ENCODE measurements around the gene FGD2. TPM values are rescaled to one million over a fixed set of nuclear protein-coding genes. Genes with fewer than 3 reads are reported as not detected.

Gene FGD2
- total and polyA plus RNA-seq, 2 of the 8 experiments (the other 6 are each of a cell fraction or from before 2014, with no cell fraction given), result 0.12 to 0.32 TPM

DNA sequence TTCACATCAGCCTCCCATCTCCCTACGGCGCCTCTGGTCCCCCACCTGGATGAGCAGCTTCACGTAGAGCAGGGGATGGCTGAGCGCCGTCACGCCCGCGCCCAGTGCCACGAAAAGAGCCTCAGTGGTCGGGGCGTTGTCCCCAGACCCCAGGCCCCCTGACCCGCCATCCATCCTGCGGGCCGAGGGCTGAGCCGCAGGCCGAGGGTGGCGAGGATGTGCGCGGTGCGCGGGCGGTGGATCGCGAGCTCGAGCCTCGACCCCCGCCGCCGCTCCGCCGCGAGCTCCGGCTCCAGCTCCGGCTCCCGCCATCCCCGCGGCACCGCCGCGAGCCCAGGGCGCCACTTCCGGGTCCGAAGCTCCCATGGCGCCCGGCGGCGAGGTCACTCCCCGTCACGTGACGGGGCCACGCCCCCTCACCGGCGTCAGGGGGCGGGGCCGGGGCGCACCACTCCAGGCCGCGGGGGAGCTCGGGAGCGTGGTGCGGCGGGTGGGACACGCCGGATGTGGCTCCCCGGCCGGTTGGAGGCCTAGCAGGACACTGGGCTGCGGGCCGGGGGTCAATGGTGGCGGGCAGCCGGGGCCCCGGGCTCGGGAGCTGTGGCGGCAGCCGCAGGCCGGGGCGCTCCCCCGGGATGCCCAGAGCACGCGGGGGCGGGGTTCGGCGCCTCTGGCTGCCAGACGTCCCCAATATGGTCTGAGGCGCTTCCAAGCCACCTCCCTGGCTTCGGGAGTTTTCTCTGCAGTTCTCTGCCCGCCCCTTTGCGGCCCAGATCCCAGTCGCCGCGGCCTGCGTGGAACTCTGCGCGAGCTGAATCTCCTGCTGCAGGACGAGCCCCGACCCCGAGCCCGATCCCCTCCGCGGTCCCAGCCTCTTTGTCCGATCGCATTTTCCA is 19.4 kb upstream of the FGD2 start, which contains the start of gene MTCH1:
Gene MTCH1, minus strand, starts transcription at position 389 of the 896 bp plus-strand sequence. Its CDS starts 23 bp downstream, at position 366.
- peaks cover 6 to 17% (median 10%) of the 10 kb centered on the region in 4 experiments for H3K4me1 ChIP-seq (replicated peaks in 1 of 4; ENCODE audit: control insufficient read depth in 3 of 4, insufficient read depth in 4 of 4, low read length in 3 of 4)
- peaks cover 12% of the 10 kb centered on the region for H3K79me1 ChIP-seq (ENCODE audit: low read depth, low read length)
- H2AFZ ChIP-seq (ENCODE audit: low read length), result no peak within 1 kb of the TSS
- peak within 1 kb of the TSS; percentile 91 for H3K27ac ChIP-seq (ENCODE audit: low read depth, low read length)
- peak within 1 kb of the TSS; percentile 70; the same call in 1 of the 2 replicates for H2AK5ac ChIP-seq (ENCODE audit: low read depth, low read length)
- 0 out of 2 replicates have a peak within 1 kb of the TSS, but pooled peaks have one; percentile 84 for H2BK12ac ChIP-seq (ENCODE audit: low read depth, low read length)
- no peak within 1 kb of the TSS for H2BK20ac ChIP-seq (ENCODE audit: low read length)
- H3K36me3 ChIP-seq (ENCODE audit: control insufficient read depth in 2 of 4, insufficient read depth in 4 of 4, low read length in 3 of 4), result no peaks in the 10 kb centered on the region
- H2BK5ac ChIP-seq (ENCODE audit: low read depth, low read length), result peak within 1 kb of the TSS; percentile 93
- H3K79me2 ChIP-seq (ENCODE audit: control insufficient read depth in 1 of 2, insufficient read depth in 2 of 2, low read length in 2 of 2), result peaks cover 32 to 48% of the 10 kb centered on the region in 2 experiments
- peak within 1 kb of the TSS; percentile 43 for H2BK120ac ChIP-seq (replicated peaks; ENCODE audit: low read depth, low read length)
- whole genome bisulfite sequencing, 2 experiments (ENCODE audit: extremely low coverage in 1 of 2, insufficient coverage in 1 of 2, insufficient read length in 1 of 2, insufficient replicate concordance in 2 of 2, low coverage in 1 of 2, low lambda C conversion rate in 2 of 2, missing lambda C conversion rate in 1 of 2), result 3% methylated on average over 58 of the region's 101 CpGs; no CpG with 5 or more reads in 1 of the 2 experiments
- peak within 1 kb of the TSS; percentile 44 for H3K14ac ChIP-seq (ENCODE audit: insufficient read length)
- H3K23ac ChIP-seq (ENCODE audit: insufficient read length), result no peak within 1 kb of the TSS
- peak within 1 kb of the TSS; percentile 84 for H3K4ac ChIP-seq (replicated peaks; ENCODE audit: insufficient read length, low read depth, low read length)
- peaks cover 19 to 29% of the 10 kb centered on the region in 2 experiments for H4K20me1 ChIP-seq (replicated peaks in 1 of 2; ENCODE audit: control insufficient read depth in 1 of 2, insufficient read depth in 2 of 2, low read length in 2 of 2)
- FAIRE-seq, result no peak
- ChIA-PET POLR2A (ENCODE audit: partially characterized antibody) (interaction anchor here (0.8 to 1.8 kb wide), 20 partner anchors 9 to 715 kb away, joined by 3 to 9 read pairs (median 4); partner anchors contain the start of genes C6orf89, FGD2 and PPIL1), CTCF (ENCODE audit: partially characterized antibody) (interaction anchor here (0.6 to 14.9 kb wide), 5 partner anchors 8 to 224 kb away, joined by 3 to 237 read pairs (median 3); no protein-coding TSS in a partner anchor)
- peak within 1 kb of the TSS; percentile 97 for H4K8ac ChIP-seq (ENCODE audit: extremely low read depth, insufficient read depth, low read length)
- H3K4me2 ChIP-seq (ENCODE audit: insufficient read depth in 1 of 2, low read depth in 2 of 2, low read length in 2 of 2), result peak within 1 kb of the TSS; percentile 97 to 98
- peak; percentile 53 to 95 for DNase-seq (ENCODE audit: low read depth in 1 of 2, low spot score in 2 of 2)
- peak within 1 kb of the TSS; percentile 77 for H4K5ac ChIP-seq (ENCODE audit: insufficient read length, low read depth, low read length)
- H3K23me2 ChIP-seq (ENCODE audit: low read depth, low read length), result peaks cover 13% of the 10 kb centered on the region; the same call in 1 of the 2 replicates
- H3K56ac ChIP-seq (replicated peaks; ENCODE audit: insufficient read length, low read depth, low read length), result peak within 1 kb of the TSS; percentile 67
- no peaks in the 10 kb centered on the region; a peak in 1 of 7 replicates for H3K27me3 ChIP-seq (replicated peaks in 1 of 4; ENCODE audit: control insufficient read depth in 3 of 4, extremely low read depth in 1 of 4, insufficient read depth in 3 of 4, low read length in 3 of 4)
- peak within 1 kb of the TSS; percentile 84 to 94 (median 90) for H3K4me3 ChIP-seq (ENCODE audit: extremely low read depth in 1 of 4, insufficient read depth in 2 of 4, low read depth in 3 of 4, low read length in 4 of 4)
- H3K18ac ChIP-seq (ENCODE audit: extremely low read depth, low read length), result peak within 1 kb of the TSS; percentile 90
- H3K9me3 ChIP-seq (ENCODE audit: insufficient read depth in 2 of 2, low read depth in 1 of 2, low read length in 1 of 2), result no peaks in the 10 kb centered on the region
- H3K9ac ChIP-seq (replicated peaks in 1 of 4; ENCODE audit: extremely low read depth in 1 of 4, low read depth in 3 of 4, low read length in 3 of 4), result peak within 1 kb of the TSS; percentile 81 to 99 (median 88)
- 0 out of 2 replicates have a peak within 1 kb of the TSS, but pooled peaks have one; percentile 31 for H2BK15ac ChIP-seq (ENCODE audit: low read length)
- H4K91ac ChIP-seq (replicated peaks; ENCODE audit: insufficient read length, low read length), result peak within 1 kb of the TSS; percentile 95
- TF ChIP-seq PHF8 (conservative IDR thresholded peaks at IDR 0.05; ENCODE audit: low read depth, low read length) (peak; percentile 91), TCF12 (IDR thresholded peaks at IDR 0.05; ENCODE audit: low read depth, low read length) (no peak), TEAD4 (IDR thresholded peaks at IDR 0.05; ENCODE audit: low read depth, low read length) (no peak), YY1 (IDR thresholded peaks at IDR 0.05; ENCODE audit: low read depth, low read length) (peak; percentile 86), CREB1 (IDR thresholded peaks at IDR 0.05) (peak; percentile 82; the same call in 1 of the 2 replicates), TAF7 (optimal IDR thresholded peaks at IDR 0.05; ENCODE audit: borderline replicate concordance, low read depth, low read length) (peak; percentile 77), SIX5 (IDR thresholded peaks at IDR 0.05; ENCODE audit: low read depth, low read length) (no peak), GTF2F1 (IDR thresholded peaks at IDR 0.05; ENCODE audit: borderline replicate concordance, low read depth, low read length) (no peak), SP2 (IDR thresholded peaks at IDR 0.05; ENCODE audit: low read length) (no peak)
- TF ChIP-seq, protein P1, sequence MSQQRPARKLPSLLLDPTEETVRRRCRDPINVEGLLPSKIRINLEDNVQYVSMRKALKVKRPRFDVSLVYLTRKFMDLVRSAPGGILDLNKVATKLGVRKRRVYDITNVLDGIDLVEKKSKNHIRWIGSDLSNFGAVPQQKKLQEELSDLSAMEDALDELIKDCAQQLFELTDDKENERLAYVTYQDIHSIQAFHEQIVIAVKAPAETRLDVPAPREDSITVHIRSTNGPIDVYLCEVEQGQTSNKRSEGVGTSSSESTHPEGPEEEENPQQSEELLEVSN (IDR thresholded peaks at IDR 0.05), result peak; percentile 11; the same call in 1 of the 2 replicates

Data from H1 (cell line).